Mesenteric fat pad (tissue), 1 donor: ENCODE data around the gene ZNF718. TPM values are rescaled to one million over a fixed set of nuclear protein-coding genes. Genes with fewer than 3 reads are reported as not detected.

Source experiments
- total RNA-seq: library from RNA; stranded (reverse); fragmentation: NEBNext Ultra II Directional; extraction: Animal tissue kit (Norgen Biotek cat#: 25700); gene quantifications from one replicate; pipeline ENCODE4 v1.2.1, GENCODE V29; 2021
- donor health status: DM: yes; HTN: yes; CAD: no.

The ZNF718 gene
- total RNA-seq, 1 donor from 2014 or later: 3.6 TPM

Other genes with a start within 250 kb of the ZNF718 start
- 29.6 TPM for gene ZNF595, start 71.2 kb upstream of the ZNF718 start, total RNA-seq
- gene ZNF732, start 181.0 kb downstream of the ZNF718 start, total RNA-seq: 0.16 TPM
- 18.8 TPM for gene ZNF141, start 213.3 kb downstream of the ZNF718 start, total RNA-seq